SK-N-MC (cell line): Measurements from ENCODE around the gene MACROD2.

Experiments used
- DNase-seq: peaks from one replicate; pipeline ENCODE4 v3.0.0-alpha.2; 2011; ENCODE audit warnings: low read depth, low spot score
- H3K27ac ChIP-seq: fragments of 200-600 bp; sonication (generic); 2 replicates; pipeline ENCODE4 v1.5.1; 2016; ENCODE audit warnings: mixed run types
- H3K36me3 ChIP-seq: fragments of 200-600 bp; sonication (generic); 2 replicates; pipeline ENCODE4 v1.6.1; 2017; ENCODE audit warnings: antibody characterized with exemption, low read length, mixed read lengths; ENCODE audit not compliant: insufficient read depth
- H3K4me3 ChIP-seq: fragments of 200-600 bp; sonication (generic); 2 replicates; pipeline ENCODE4 v1.5.1; 2016
- H3K9ac ChIP-seq: fragments of 200-600 bp; sonication (generic); 2 replicates; pipeline ENCODE4 v1.8.0; 2017; ENCODE audit warnings: mixed run types, mixed read lengths; ENCODE audit not compliant: insufficient read length
- H3K9me3 ChIP-seq: fragments of 200-600 bp; sonication (generic); 2 replicates; pipeline ENCODE4 v1.6.1; 2017; ENCODE audit warnings: low read depth, mild to moderate bottlenecking, antibody characterized with exemption, low read length, moderate library complexity, mixed read lengths
- EZH2 ChIP-seq: fragments of 200-600 bp; sonication (generic); IDR thresholded peaks from one replicate; pipeline ENCODE4 v1.6.1; 2017; ENCODE audit warnings: antibody characterized with exemption
- FOXP2 ChIP-seq: optimal IDR thresholded peaks from 2 replicates; pipeline ENCODE3; 2011; ENCODE audit warnings: mild to moderate bottlenecking, moderate library complexity; ENCODE audit not compliant: insufficient read depth; ENCODE audit errors: extremely low read length, control extremely low read depth
- POLR2AphosphoS5 ChIP-seq: IDR thresholded peaks from 2 replicates; pipeline ENCODE4 v1.6.1; 2012; ENCODE audit warnings: mild to moderate bottlenecking, low read depth, low read length, borderline replicate concordance

Gene MACROD2

DNA sequence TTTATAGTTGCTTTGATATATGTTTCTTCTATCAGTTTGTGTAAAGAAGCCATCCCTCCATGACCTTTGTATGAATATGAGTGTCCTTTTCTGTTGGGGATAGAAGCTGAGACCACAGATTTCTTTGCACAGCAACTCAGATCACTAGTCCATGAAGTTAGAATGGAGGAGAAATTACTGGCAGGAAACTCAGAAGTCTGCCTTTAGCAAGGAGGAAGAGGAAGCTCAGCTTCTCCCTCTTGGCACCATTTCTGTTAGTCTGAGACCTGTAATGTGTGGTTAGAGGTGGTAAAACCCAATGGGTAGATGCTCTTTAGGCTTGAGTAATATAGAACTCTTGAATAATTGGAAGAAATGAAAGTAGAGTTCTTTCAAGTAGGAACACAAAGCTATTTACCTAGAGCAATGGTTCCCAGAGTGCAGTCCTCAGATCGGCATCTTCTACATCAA is 1337.4 kb downstream of the MACROD2 start:
- Histone ChIP-seq H3K36me3 (no peaks in the 10 kb centered on the region), H3K27ac (no peak overlapping the region), H3K9ac (no peak overlapping the region), H3K9me3 (no peaks in the 10 kb centered on the region), H3K4me3 (no peak overlapping the region)
- TF ChIP-seq POLR2AphosphoS5 = no peak
- no peak for TF ChIP-seq EZH2
- no peak for TF ChIP-seq FOXP2
- no peak for DNase-seq

DNA sequence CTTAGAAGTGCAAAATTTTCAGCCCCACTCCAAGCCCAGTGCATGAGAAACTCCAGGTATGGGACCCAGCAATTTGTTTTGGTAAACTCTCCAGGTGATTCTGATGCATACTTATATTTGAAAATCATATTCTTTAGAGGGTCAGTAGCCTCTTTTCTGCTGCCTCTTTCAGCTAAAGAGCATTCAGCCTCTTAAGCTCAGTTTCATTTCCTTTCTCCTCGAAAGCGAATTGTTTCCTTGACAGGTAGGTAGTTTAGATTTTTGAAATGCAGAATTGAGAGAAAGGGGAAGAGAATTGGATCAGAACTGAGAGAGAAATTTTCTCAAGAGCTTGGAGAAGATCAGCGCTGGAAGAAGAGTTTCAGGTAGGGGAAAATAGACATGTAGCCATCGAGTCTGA is 1337.9 kb downstream of the MACROD2 start:
- DNase-seq = no peak
- H3K9ac ChIP-seq = no peak overlapping the region

DNA sequence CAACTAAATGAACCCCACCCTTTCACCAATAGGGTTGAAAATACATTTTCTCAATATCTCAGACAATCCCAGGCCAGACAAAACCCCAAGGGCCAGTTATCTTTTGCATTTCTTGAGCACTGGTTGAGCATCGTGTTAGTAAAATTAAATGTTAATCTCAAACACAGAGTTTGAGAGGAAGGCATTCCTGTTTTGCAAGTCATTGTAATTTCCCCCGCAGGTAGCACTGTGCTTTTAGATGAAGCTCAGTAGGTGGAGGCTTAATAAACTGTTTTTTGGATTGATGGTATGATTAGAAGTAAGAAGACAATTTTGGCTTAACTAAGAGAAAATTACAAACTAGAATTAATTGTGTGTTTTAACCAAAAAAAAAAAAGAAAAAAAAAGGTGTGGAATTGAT is 1340.7 kb downstream of the MACROD2 start:
- no peak overlapping the region for H3K27ac ChIP-seq

More for the DNA sequence above, 1337.9 kb downstream of the MACROD2 start:
- no peak overlapping the region for H3K4me3 ChIP-seq
- no peak overlapping the region for H3K27ac ChIP-seq
- TF ChIP-seq FOXP2 = no peak
- no peak for TF ChIP-seq EZH2
- TF ChIP-seq POLR2AphosphoS5 = no peak
- no peaks in the 10 kb centered on the region for H3K9me3 ChIP-seq
- no peaks in the 10 kb centered on the region for H3K36me3 ChIP-seq

DNA sequence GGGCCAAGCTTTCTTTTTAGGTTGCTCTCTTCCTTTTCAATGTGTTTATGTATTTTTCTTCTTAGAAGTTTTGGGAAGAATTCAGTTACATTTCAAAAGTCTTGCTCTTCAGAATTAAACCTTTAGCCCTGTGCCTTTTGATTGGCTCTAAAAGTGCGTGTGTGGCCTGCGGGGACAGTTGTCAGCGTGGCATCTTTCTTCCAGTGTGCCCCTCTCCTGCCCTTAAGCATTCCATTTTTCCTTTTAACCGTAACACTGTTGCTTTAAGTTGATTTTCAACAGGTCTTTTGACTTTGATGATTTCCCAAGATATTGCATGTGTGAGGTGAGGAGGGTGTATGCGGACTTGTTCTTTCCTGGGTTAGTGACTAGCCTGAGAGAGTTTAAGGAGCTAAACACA is 1341.2 kb downstream of the MACROD2 start:
- no peak for DNase-seq
- no peaks in the 10 kb centered on the region for H3K36me3 ChIP-seq
- TF ChIP-seq EZH2 = no peak
- TF ChIP-seq FOXP2 = no peak
- H3K9me3 ChIP-seq = no peaks in the 10 kb centered on the region
- no peak overlapping the region for H3K27ac ChIP-seq
- no peak overlapping the region for H3K9ac ChIP-seq
- no peak overlapping the region for H3K4me3 ChIP-seq

More for the DNA sequence above, 1340.7 kb downstream of the MACROD2 start:
- TF ChIP-seq POLR2AphosphoS5 (no peak), EZH2 (no peak), FOXP2 (no peak)
- Histone ChIP-seq H3K9me3 (no peaks in the 10 kb centered on the region), H3K9ac (no peak overlapping the region), H3K36me3 (no peaks in the 10 kb centered on the region), H3K4me3 (no peak overlapping the region)
- no peak for DNase-seq

DNA sequence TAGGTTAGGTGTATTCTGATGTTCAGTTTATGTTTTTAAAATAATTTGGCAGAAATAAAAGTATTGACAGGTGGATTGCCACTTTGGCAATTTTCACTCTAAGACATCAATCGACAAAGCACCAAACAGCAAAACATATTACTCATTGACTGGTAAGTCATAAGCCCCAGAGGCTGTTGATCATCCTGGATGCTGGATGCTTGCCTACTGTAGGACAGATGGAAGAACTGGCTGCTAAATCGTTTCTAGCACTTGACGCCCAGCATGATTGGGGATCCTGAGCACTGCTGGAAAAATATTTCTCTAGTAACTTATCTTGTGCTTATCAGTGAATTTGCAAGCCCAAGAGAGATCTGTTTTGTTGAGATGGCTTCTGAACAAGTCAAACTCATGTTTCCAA is 1343.9 kb downstream of the MACROD2 start:
- Histone ChIP-seq H3K36me3 (no peaks in the 10 kb centered on the region), H3K9me3 (no peaks in the 10 kb centered on the region), H3K9ac (no peak overlapping the region), H3K27ac (no peak overlapping the region), H3K4me3 (no peak overlapping the region)
- TF ChIP-seq FOXP2 (no peak), POLR2AphosphoS5 (no peak), EZH2 (no peak)
- no peak for DNase-seq

DNA sequence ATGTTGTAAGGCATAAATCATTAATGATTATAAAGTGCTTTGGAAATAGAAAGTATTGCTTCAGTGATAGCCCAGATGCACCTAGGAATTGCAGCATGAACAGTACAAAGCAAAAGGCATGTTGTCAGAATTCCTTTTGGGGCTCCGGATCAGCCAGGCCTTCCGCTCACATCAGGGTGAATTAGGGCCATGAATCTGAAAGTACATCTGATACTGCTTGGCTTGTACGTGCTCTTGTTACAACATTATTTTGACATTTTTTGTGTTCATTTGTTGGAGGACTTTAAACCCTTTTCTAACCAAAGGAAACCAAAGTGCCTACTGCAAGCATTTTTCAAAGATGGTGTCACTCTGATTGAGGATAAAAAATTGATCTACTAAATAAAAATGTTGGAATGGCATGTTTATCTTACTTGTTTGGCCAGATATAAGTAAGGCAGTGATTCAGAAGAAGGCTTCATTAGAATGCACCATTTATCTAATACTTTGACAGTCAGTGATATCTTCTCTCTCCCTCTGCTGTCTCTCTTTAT is 1347.7 kb downstream of the MACROD2 start:
- Histone ChIP-seq H3K4me3 (no peak overlapping the region), H3K9me3 (no peaks in the 10 kb centered on the region), H3K9ac (no peak overlapping the region), H3K27ac (no peak overlapping the region), H3K36me3 (no peaks in the 10 kb centered on the region)
- no peak for DNase-seq
- TF ChIP-seq EZH2 (no peak), FOXP2 (no peak), POLR2AphosphoS5 (no peak)

DNA sequence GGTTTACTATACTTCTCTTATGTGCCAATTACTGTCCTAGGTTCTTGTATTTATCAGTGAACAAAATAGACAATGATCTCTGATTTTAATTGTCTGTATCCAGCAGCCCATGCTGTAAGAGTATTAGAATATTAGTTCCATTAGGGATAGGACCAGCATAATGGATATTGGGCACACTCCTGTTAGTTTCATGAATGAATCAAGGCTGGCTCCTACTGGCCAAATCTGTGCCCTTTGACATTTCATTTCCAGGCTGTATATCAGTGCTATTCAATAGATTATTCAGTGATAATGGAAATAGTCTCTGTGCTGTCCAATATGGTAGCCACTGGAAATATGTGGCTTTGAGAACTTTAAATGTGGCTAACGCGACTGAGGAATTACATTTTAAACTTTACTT is 1350.0 kb downstream of the MACROD2 start:
- H3K27ac ChIP-seq = no peak overlapping the region
- H3K36me3 ChIP-seq = no peaks in the 10 kb centered on the region
- no peaks in the 10 kb centered on the region for H3K9me3 ChIP-seq
- H3K9ac ChIP-seq = no peak overlapping the region
- H3K4me3 ChIP-seq = no peak overlapping the region
- DNase-seq = no peak
- no peak for TF ChIP-seq FOXP2
- TF ChIP-seq EZH2 = no peak
- TF ChIP-seq POLR2AphosphoS5 = no peak

DNA sequence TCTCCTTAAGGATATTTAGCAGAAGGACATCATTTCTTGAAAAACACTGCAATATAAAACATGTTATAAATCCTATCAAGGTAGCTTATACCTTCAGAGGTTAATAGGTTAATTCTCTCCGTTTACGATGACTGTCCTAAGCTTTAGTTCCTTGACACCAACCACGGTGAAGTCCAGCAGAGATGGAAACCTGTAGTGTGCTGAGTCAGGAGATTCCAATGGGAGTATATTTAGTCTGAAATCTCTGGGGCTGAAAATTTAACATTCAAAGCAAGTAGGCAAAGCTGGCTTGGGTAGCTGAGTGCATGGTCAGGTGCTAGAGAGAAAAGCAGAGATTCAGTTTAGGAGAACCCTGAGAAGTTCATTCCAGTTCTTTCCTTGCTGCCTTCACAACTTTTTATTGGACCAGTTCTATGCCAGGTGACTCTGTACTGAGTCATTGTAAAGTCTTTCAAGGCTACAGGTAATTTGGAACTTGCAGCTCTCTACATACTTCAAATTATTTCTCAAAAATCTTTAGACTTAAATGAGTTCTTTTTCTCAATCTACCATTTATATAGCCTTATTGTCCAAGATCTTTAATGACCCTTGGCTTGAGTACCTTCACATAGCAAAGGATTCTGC is 1351.5 kb downstream of the MACROD2 start:
- Histone ChIP-seq H3K36me3 (no peaks in the 10 kb centered on the region), H3K27ac (no peak overlapping the region), H3K9me3 (no peaks in the 10 kb centered on the region), H3K9ac (no peak overlapping the region), H3K4me3 (no peak overlapping the region)
- no peak for TF ChIP-seq POLR2AphosphoS5
- TF ChIP-seq EZH2 = no peak
- TF ChIP-seq FOXP2 = no peak
- DNase-seq = no peak

DNA sequence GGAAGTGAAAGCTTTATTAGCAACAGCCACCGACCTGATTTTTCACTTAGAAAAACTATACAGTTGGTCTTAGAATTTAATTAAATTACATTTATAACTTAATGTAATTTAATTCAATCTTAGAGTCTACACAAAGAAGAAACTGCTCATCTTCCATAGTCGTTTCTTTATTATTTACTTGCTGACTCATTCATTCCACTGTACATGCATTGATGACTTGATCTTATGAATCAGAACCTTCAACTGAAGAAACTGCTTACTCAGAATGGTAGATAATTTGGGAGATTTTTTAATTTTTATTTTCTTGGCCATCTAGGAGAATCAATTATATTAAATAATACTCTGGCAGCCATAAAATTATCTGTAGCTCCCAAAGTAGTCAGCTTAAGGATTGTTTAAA is 1363.7 kb downstream of the MACROD2 start:
- TF ChIP-seq EZH2 = no peak
- no peak for TF ChIP-seq POLR2AphosphoS5
- no peak overlapping the region for H3K27ac ChIP-seq
- H3K4me3 ChIP-seq = no peak overlapping the region
- H3K9ac ChIP-seq = no peak overlapping the region
- no peak for DNase-seq
- H3K36me3 ChIP-seq = no peaks in the 10 kb centered on the region
- H3K9me3 ChIP-seq = no peaks in the 10 kb centered on the region
